HL-60 (cell line): ENCODE results near the gene GATD1.

Experiments used
- DNase-seq, 2 experiments: peaks; one replicate each; pipeline ENCODE4 v3.0.0-alpha.2; 2010 to 2020; ENCODE audit warnings: low read depth in 1 of 2, low spot score in 1 of 2
- H3K27ac ChIP-seq: fragments of 250-450 bp; sonication (Bioruptor Pico); replicated peaks from 2 replicates; pipeline ENCODE4 v1.5.1; 2020; ENCODE audit warnings: mild to moderate bottlenecking, moderate library complexity
- H3K27me3 ChIP-seq: fragments of 250-450 bp; sonication (Bioruptor Pico); 2 replicates; pipeline ENCODE4 v1.5.1; 2021; ENCODE audit warnings: mild to moderate bottlenecking, moderate library complexity; ENCODE audit not compliant: insufficient read depth, poor library complexity, severe bottlenecking
- H3K4me3 ChIP-seq: replicated peaks from 2 replicates; pipeline ENCODE4 v1.5.1; 2011; ENCODE audit warnings: mild to moderate bottlenecking, control low read depth, low read length; ENCODE audit not compliant: insufficient read depth
- GABPA ChIP-seq: IDR thresholded peaks from 2 replicates; pipeline ENCODE4 v1.6.1; 2012; ENCODE audit warnings: low read depth
- POLR2AphosphoS5 ChIP-seq: IDR thresholded peaks from 2 replicates; pipeline ENCODE4 v1.6.1; 2012; ENCODE audit warnings: low read depth
- REST ChIP-seq: IDR thresholded peaks from 2 replicates; pipeline ENCODE4 v1.6.1; 2012; ENCODE audit warnings: low read depth; ENCODE audit not compliant: insufficient replicate concordance
- SPI1 ChIP-seq: IDR thresholded peaks from 2 replicates; pipeline ENCODE4 v1.6.1; 2012; ENCODE audit warnings: low read depth, mild to moderate bottlenecking, borderline replicate concordance
- TF ChIP-seq, protein P1 (sequence below): IDR thresholded peaks from one replicate; pipeline ENCODE4 v1.5.1; 2011; ENCODE audit warnings: low read length, control low read depth, inconsistent platforms; ENCODE audit not compliant: insufficient read depth

GATD1 gene

DNA sequence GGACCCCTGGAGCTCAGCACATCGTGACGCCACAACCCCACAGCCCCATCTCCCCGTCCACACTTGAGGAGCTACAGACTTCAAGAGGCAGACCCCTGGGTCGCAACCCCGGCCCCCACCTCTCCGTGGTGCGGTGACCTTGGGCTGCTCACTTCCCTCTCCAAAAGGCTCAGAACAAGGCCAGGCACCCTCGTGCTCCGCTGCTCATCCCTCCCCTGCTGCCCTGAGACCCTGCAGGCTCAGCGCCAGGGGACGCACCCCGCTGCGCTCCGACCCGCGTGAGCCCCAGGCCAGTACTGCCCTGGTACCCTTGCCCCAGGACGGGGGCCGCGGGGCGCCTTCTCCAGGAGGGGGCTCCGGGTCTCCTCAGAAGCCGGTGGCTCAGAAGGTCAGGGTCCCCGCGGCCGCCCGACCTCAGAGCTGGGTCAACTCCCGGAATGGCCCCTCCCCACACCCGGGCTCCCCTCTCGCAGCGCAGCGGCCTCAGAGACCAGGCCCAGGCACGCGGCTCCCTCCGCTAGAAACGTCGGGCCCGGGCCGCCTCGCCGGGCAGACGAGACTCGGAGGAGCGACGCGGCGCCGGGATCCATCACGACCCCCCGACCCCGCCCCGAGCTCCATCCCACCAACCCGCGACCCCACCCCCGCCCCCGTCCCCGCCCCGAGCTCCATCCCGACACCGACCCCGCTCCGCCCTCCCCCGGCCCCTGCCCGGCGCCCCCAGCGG, 563 bp downstream of the GATD1 start:
- peak overlapping the region; percentile 72 for H3K4me3 ChIP-seq
- peak; percentile 56 to 63 for DNase-seq
- peak overlapping the region; percentile 83 for H3K27ac ChIP-seq
- H3K27me3 ChIP-seq: no peaks in the 10 kb centered on the region
- TF ChIP-seq POLR2AphosphoS5 (peak; percentile 44; the same call in 1 of the 2 replicates), GABPA (no peak), REST (no peak), SPI1 (peak; percentile 9; the same call in 1 of the 2 replicates)
- TF ChIP-seq, protein P1, sequence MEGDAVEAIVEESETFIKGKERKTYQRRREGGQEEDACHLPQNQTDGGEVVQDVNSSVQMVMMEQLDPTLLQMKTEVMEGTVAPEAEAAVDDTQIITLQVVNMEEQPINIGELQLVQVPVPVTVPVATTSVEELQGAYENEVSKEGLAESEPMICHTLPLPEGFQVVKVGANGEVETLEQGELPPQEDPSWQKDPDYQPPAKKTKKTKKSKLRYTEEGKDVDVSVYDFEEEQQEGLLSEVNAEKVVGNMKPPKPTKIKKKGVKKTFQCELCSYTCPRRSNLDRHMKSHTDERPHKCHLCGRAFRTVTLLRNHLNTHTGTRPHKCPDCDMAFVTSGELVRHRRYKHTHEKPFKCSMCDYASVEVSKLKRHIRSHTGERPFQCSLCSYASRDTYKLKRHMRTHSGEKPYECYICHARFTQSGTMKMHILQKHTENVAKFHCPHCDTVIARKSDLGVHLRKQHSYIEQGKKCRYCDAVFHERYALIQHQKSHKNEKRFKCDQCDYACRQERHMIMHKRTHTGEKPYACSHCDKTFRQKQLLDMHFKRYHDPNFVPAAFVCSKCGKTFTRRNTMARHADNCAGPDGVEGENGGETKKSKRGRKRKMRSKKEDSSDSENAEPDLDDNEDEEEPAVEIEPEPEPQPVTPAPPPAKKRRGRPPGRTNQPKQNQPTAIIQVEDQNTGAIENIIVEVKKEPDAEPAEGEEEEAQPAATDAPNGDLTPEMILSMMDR: no peak

- Histone ChIP-seq H3K4me3 (peak overlapping the region; percentile 72), H3K27ac (peak overlapping the region; percentile 83)
These were observed 1.1 kb downstream of the GATD1 start for GRCh38 chr11:776263-776560.

More at GRCh38 chr11:776263-776560, 1.1 kb downstream of the GATD1 start:
- no peak for DNase-seq
- no peaks in the 10 kb centered on the region for H3K27me3 ChIP-seq
- TF ChIP-seq REST (no peak), GABPA (no peak), POLR2AphosphoS5 (no peak), SPI1 (no peak)
- TF ChIP-seq, protein P1: no peak
